Activated T-cell treated with anti-CD3 and anti-CD28 coated beads, Interleukin-2, amount 50 U/mL, for 24 hours (primary cell): ENCODE results near the gene MEPCE.
"Not testable (repeated sequence)": the region's sequence is repeated elsewhere in the genome, so short reads cannot be mapped to it uniquely, and the experiment has no call there.

Experiments
- DNase-seq: peaks from one replicate; pipeline ENCODE4 v3.0.0-alpha.2; 2020
- H3K27ac Mint-ChIP-seq: 2 replicates; pipeline ENCODE4 v1.8.0; 2020; ENCODE audit warnings: mild to moderate bottlenecking, mixed read lengths
- H3K27me3 Mint-ChIP-seq: 2 replicates; pipeline ENCODE4 v1.8.0; 2020; ENCODE audit warnings: mixed read lengths
- H3K36me3 Mint-ChIP-seq: 2 replicates; pipeline ENCODE4 v1.8.0; 2020; ENCODE audit warnings: low read depth, mixed read lengths
- H3K4me1 Mint-ChIP-seq: 2 replicates; pipeline ENCODE4 v1.8.0; 2020; ENCODE audit warnings: low read depth, mixed read lengths
- H3K4me3 Mint-ChIP-seq: 2 replicates; pipeline ENCODE4 v1.8.0; 2020; ENCODE audit warnings: mild to moderate bottlenecking, moderate library complexity, mixed read lengths
- H3K9me3 Mint-ChIP-seq: 2 replicates; pipeline ENCODE4 v1.8.0; 2020; ENCODE audit warnings: mixed read lengths

MEPCE gene

GRCh38 chr7:100453854-100454253 lies 24.2 kb downstream of the MEPCE start:
- H3K4me3 Mint-ChIP-seq, DNase-seq, H3K27ac Mint-ChIP-seq, H3K27me3 Mint-ChIP-seq, H3K36me3 Mint-ChIP-seq, H3K9me3 Mint-ChIP-seq: not testable (repeated sequence)
- peaks cover 22% of the 10 kb centered on the region for H3K4me1 Mint-ChIP-seq

GRCh38 chr7:100455206-100455605 lies 25.6 kb downstream of the MEPCE start:
- H3K9me3 Mint-ChIP-seq: no peaks in the 10 kb centered on the region
- H3K4me1 Mint-ChIP-seq: peaks cover 21% of the 10 kb centered on the region
- H3K27ac Mint-ChIP-seq: no peak overlapping the region
- no peak for DNase-seq
- H3K4me3 Mint-ChIP-seq: no peak overlapping the region
- H3K27me3 Mint-ChIP-seq: no peaks in the 10 kb centered on the region
- H3K36me3 Mint-ChIP-seq: peaks cover 10% of the 10 kb centered on the region

GRCh38 chr7:100456562-100456961 lies 26.9 kb downstream of the MEPCE start:
- H3K27me3 Mint-ChIP-seq: no peaks in the 10 kb centered on the region
- H3K36me3 Mint-ChIP-seq: peaks cover 18% of the 10 kb centered on the region
- no peaks in the 10 kb centered on the region for H3K9me3 Mint-ChIP-seq
- H3K4me1 Mint-ChIP-seq: peaks cover 15% of the 10 kb centered on the region
- DNase-seq: no peak
- no peak overlapping the region for H3K4me3 Mint-ChIP-seq
- no peak overlapping the region for H3K27ac Mint-ChIP-seq

GRCh38 chr7:100457033-100457432 lies 27.4 kb downstream of the MEPCE start:
- Mint-ChIP-seq H3K4me3 (no peak overlapping the region), H3K9me3 (no peaks in the 10 kb centered on the region), H3K27ac (no peak overlapping the region), H3K4me1 (peaks cover 15% of the 10 kb centered on the region), H3K36me3 (peaks cover 19% of the 10 kb centered on the region), H3K27me3 (no peaks in the 10 kb centered on the region)
- DNase-seq: no peak

- Mint-ChIP-seq H3K4me3 (no peak within 1 kb of the TSS), H3K27ac (peak within 1 kb of the TSS; percentile 57), H3K4me1 (peaks cover 2% of the 10 kb centered on the region), H3K36me3 (peaks cover 49% of the 10 kb centered on the region), H3K9me3 (no peaks in the 10 kb centered on the region), H3K27me3 (no peaks in the 10 kb centered on the region)
- no peak for DNase-seq
Observed at GRCh38 chr7:100464210-100464660, 34.6 kb downstream of the MEPCE start, which contains the start of gene SPACDR. Gene SPACDR, minus strand, starts transcription at chr7:100464260. Its CDS starts 235 bp downstream, at chr7:100464025.

GRCh38 chr7:100464791-100465190 lies 35.2 kb downstream of the MEPCE start:
- Mint-ChIP-seq H3K9me3 (no peaks in the 10 kb centered on the region), H3K36me3 (peaks cover 47% of the 10 kb centered on the region), H3K27ac (peak overlapping the region; percentile 14), H3K27me3 (no peaks in the 10 kb centered on the region), H3K4me1 (peaks cover 6% of the 10 kb centered on the region), H3K4me3 (no peak overlapping the region)
- no peak for DNase-seq

- H3K9me3 Mint-ChIP-seq: no peaks in the 10 kb centered on the region
- peaks cover 52% of the 10 kb centered on the region for H3K36me3 Mint-ChIP-seq
- DNase-seq: no peak
- H3K27ac Mint-ChIP-seq: no peak overlapping the region
- H3K4me1 Mint-ChIP-seq: peaks cover 10% of the 10 kb centered on the region
- no peak overlapping the region for H3K4me3 Mint-ChIP-seq
- H3K27me3 Mint-ChIP-seq: no peaks in the 10 kb centered on the region
Observed at GRCh38 chr7:100465299-100465698, 35.7 kb downstream of the MEPCE start.

- H3K27me3 Mint-ChIP-seq: no peaks in the 10 kb centered on the region
- no peaks in the 10 kb centered on the region for H3K9me3 Mint-ChIP-seq
- no peak for DNase-seq
- H3K4me1 Mint-ChIP-seq: peaks cover 14% of the 10 kb centered on the region
- H3K27ac Mint-ChIP-seq: no peak overlapping the region
- no peak overlapping the region for H3K4me3 Mint-ChIP-seq
- peaks cover 53% of the 10 kb centered on the region for H3K36me3 Mint-ChIP-seq
Observed at GRCh38 chr7:100465702-100466311, 36.2 kb downstream of the MEPCE start.

- Mint-ChIP-seq H3K27ac (peak overlapping the region; percentile 47), H3K4me3 (no peak overlapping the region), H3K27me3 (no peaks in the 10 kb centered on the region), H3K36me3 (peaks cover 54% of the 10 kb centered on the region), H3K4me1 (peaks cover 15% of the 10 kb centered on the region), H3K9me3 (no peaks in the 10 kb centered on the region)
- DNase-seq: no peak
Observed at GRCh38 chr7:100466653-100467605, 37.3 kb downstream of the MEPCE start.

- no peaks in the 10 kb centered on the region for H3K27me3 Mint-ChIP-seq
- H3K4me3 Mint-ChIP-seq: no peak overlapping the region
- H3K9me3 Mint-ChIP-seq: no peaks in the 10 kb centered on the region
- no peak for DNase-seq
- H3K27ac Mint-ChIP-seq: no peak overlapping the region
- peaks cover 17% of the 10 kb centered on the region for H3K4me1 Mint-ChIP-seq
- H3K36me3 Mint-ChIP-seq: peaks cover 57% of the 10 kb centered on the region
Observed at GRCh38 chr7:100467638-100468373, 38.2 kb downstream of the MEPCE start.

- peak; percentile 91 for DNase-seq
- no peak overlapping the region for H3K4me3 Mint-ChIP-seq
- no peaks in the 10 kb centered on the region for H3K27me3 Mint-ChIP-seq
- peak overlapping the region; percentile 80 for H3K27ac Mint-ChIP-seq
- H3K4me1 Mint-ChIP-seq: peaks cover 32% of the 10 kb centered on the region
- H3K9me3 Mint-ChIP-seq: no peaks in the 10 kb centered on the region
- peaks cover 64% of the 10 kb centered on the region for H3K36me3 Mint-ChIP-seq
Observed at GRCh38 chr7:100469227-100470044, 39.8 kb downstream of the MEPCE start.

GRCh38 chr7:100471021-100471420 lies 41.4 kb downstream of the MEPCE start:
- H3K27ac Mint-ChIP-seq: peak overlapping the region; percentile 50
- no peaks in the 10 kb centered on the region for H3K9me3 Mint-ChIP-seq
- H3K27me3 Mint-ChIP-seq: no peaks in the 10 kb centered on the region
- H3K4me1 Mint-ChIP-seq: peaks cover 44% of the 10 kb centered on the region
- no peak for DNase-seq
- no peak overlapping the region for H3K4me3 Mint-ChIP-seq
- peaks cover 71% of the 10 kb centered on the region for H3K36me3 Mint-ChIP-seq

- no peak overlapping the region for H3K4me3 Mint-ChIP-seq
- no peaks in the 10 kb centered on the region for H3K9me3 Mint-ChIP-seq
- peaks cover 55% of the 10 kb centered on the region for H3K4me1 Mint-ChIP-seq
- peaks cover 76% of the 10 kb centered on the region for H3K36me3 Mint-ChIP-seq
- H3K27ac Mint-ChIP-seq: peak overlapping the region; percentile 87
- no peaks in the 10 kb centered on the region for H3K27me3 Mint-ChIP-seq
- DNase-seq: no peak
Observed at GRCh38 chr7:100472121-100472851, 42.7 kb downstream of the MEPCE start.
